Brain microvascular endothelial cell (primary cell): ENCODE data around the gene CDH4.

Experiments used
- DNase-seq: peaks from one replicate; pipeline ENCODE4 v3.0.0-alpha.2; 2020
- H3K27ac ChIP-seq: fragments of 250-450 bp; sonication (Bioruptor Pico); 2 replicates; pipeline ENCODE4 v1.5.1; 2020; ENCODE audit warnings: mild to moderate bottlenecking, moderate library complexity
- H3K27me3 ChIP-seq: fragments of 250-450 bp; sonication (Bioruptor Pico); replicated peaks from 2 replicates; pipeline ENCODE4 v1.5.1; 2020; ENCODE audit warnings: mild to moderate bottlenecking
- H3K36me3 ChIP-seq: fragments of 250-450 bp; sonication (Bioruptor Pico); replicated peaks from 2 replicates; pipeline ENCODE4 v1.5.1; 2020; ENCODE audit warnings: mild to moderate bottlenecking
- H3K4me3 ChIP-seq: 2 replicates; pipeline ENCODE4 v1.5.1; 2011; ENCODE audit warnings: low read depth, mild to moderate bottlenecking, control low read depth, low read length, moderate library complexity
- CTCF ChIP-seq: IDR thresholded peaks from 2 replicates; pipeline ENCODE4 v1.5.1; 2011; ENCODE audit warnings: low read depth, mild to moderate bottlenecking, moderate library complexity, low read length, control low read depth, inconsistent platforms; ENCODE audit errors: missing control alignments
- in situ Hi-C: cut with HindIII; loops from 2 replicates; pipeline ENCODE4 v1.10.0; 2017; ENCODE audit warnings: low sequenced_read_pairs, low pct_ligation_motif_present

The CDH4 gene

GRCh38 chr20:61768571-61769285 is 516.7 kb downstream of the CDH4 start:
- DNase-seq = no peak
- Histone ChIP-seq H3K27me3 (no peaks in the 10 kb centered on the region), H3K4me3 (no peak overlapping the region), H3K27ac (no peak overlapping the region), H3K36me3 (no peaks in the 10 kb centered on the region)
- TF ChIP-seq CTCF = no peak
- in situ Hi-C loops = no loop called here

- in situ Hi-C loops = no loop called here
Observed at GRCh38 chr20:61769286-61769832, 517.3 kb downstream of the CDH4 start.

GRCh38 chr20:61770113-61770585 is 518.1 kb downstream of the CDH4 start:
- TF ChIP-seq CTCF = no peak
- in situ Hi-C loops = no loop called here
- Histone ChIP-seq H3K4me3 (no peak overlapping the region), H3K36me3 (no peaks in the 10 kb centered on the region), H3K27me3 (no peaks in the 10 kb centered on the region), H3K27ac (no peak overlapping the region)
- DNase-seq = no peak

More at GRCh38 chr20:61769286-61769832, 517.3 kb downstream of the CDH4 start:
- no peak for DNase-seq
- TF ChIP-seq CTCF = no peak
- H3K36me3 ChIP-seq = no peaks in the 10 kb centered on the region
- H3K27ac ChIP-seq = no peak overlapping the region
- H3K27me3 ChIP-seq = no peaks in the 10 kb centered on the region
- no peak overlapping the region for H3K4me3 ChIP-seq

- H3K4me3 ChIP-seq = no peak overlapping the region
- no peak for DNase-seq
- H3K27ac ChIP-seq = no peak overlapping the region
- H3K27me3 ChIP-seq = no peaks in the 10 kb centered on the region
- in situ Hi-C loops = no loop called here
- H3K36me3 ChIP-seq = no peaks in the 10 kb centered on the region
- TF ChIP-seq CTCF = no peak
Observed at GRCh38 chr20:61771805-61772350, 519.8 kb downstream of the CDH4 start.

GRCh38 chr20:61772828-61773631 is 521.0 kb downstream of the CDH4 start:
- no peaks in the 10 kb centered on the region for H3K36me3 ChIP-seq
- no peak for TF ChIP-seq CTCF
- in situ Hi-C loops = no loop called here
- H3K27ac ChIP-seq = no peak overlapping the region
- no peaks in the 10 kb centered on the region for H3K27me3 ChIP-seq
- no peak for DNase-seq
- H3K4me3 ChIP-seq = no peak overlapping the region
